Measurements from ENCODE around the gene MADCAM1.

Gene MADCAM1

DNA sequence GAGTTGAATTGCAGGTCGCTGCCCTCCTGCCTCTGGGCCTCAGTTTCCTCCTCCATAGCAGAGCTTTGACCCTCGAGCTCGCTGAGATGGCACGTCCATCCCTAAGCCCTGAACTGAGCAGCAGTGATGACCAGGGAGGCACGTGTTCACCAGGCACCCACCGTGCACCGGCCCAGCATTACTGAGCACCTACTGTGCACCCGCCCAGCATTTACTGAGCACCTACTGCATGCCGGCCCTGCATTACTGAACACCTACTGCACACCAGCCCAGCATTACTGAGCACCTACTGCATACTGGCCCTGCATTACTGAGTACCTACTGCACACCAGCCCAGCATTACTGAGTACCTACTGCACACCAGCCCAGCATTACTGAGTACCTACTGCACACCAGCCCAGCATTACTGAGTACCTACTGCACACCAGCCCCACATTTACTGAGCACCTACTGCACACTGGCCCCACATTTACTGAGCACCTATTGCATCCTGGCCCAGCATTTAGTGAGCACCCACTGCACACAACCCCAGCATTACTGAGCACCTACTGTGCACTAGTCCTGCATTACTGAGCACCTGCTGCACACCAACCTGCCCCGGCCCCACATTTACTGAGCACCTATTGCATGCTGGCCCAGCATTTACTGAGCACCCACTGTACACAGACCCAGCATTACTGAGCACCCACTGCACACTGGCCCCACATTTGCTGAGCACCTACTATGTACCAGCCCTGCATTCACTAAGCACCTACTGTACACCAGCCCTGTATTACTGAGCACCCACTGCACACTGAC, 17.3 kb downstream of the MADCAM1 start:
- no peak overlapping the region for H2AK5ac ChIP-seq (ENCODE audit: low read length, severe bottlenecking)
- H2BK120ac ChIP-seq (ENCODE audit: low read depth, low read length), result no peak overlapping the region
- H4K8ac ChIP-seq (ENCODE audit: low read length), result no peak overlapping the region
- no peak overlapping the region for H3K9ac ChIP-seq (ENCODE audit: low read length)
- no peak overlapping the region for H2BK12ac ChIP-seq (ENCODE audit: low read length in 2 of 2)
- WGBS, result 92% methylated on average over 10 of the region's 10 CpGs
- peak overlapping the region; percentile 46 for H4K91ac ChIP-seq (ENCODE audit: low read length)
- no peak overlapping the region for H3K27ac ChIP-seq (ENCODE audit: low read length, poor library complexity, severe bottlenecking)
- H2AFZ ChIP-seq (ENCODE audit: low read depth, low read length), result no peak overlapping the region
- peaks cover 14 to 37% of the 10 kb centered on the region in 2 experiments for H3K36me3 ChIP-seq (ENCODE audit: control insufficient read depth in 1 of 2, insufficient read depth in 2 of 2, low read depth in 1 of 2, low read length in 2 of 2)
- no peak overlapping the region for H3K14ac ChIP-seq (ENCODE audit: low read length in 2 of 2)
- no peak overlapping the region for H3K4me3 ChIP-seq (ENCODE audit: insufficient read depth in 1 of 2, low read depth in 1 of 2, low read length in 2 of 2)
- no peak for DNase-seq
- H3K9me3 ChIP-seq (ENCODE audit: control insufficient read depth, low read length), result no peaks in the 10 kb centered on the region
- H3K4me2 ChIP-seq (ENCODE audit: low read length, poor library complexity, severe bottlenecking), result no peak overlapping the region
- H3K4me1 ChIP-seq (ENCODE audit: control insufficient read depth, insufficient read depth, low read depth, low read length), result peaks cover 37% of the 10 kb centered on the region
- no peak overlapping the region for H3K4ac ChIP-seq (ENCODE audit: low read depth in 1 of 2, low read length in 2 of 2)
- no peak overlapping the region for H3K18ac ChIP-seq (ENCODE audit: low read depth in 1 of 2, low read length in 2 of 2)
- H2BK15ac ChIP-seq (ENCODE audit: low read depth, poor library complexity, severe bottlenecking), result no peak overlapping the region
- no peaks in the 10 kb centered on the region for H3K27me3 ChIP-seq (ENCODE audit: control insufficient read depth in 1 of 2, insufficient read depth in 1 of 2, low read length in 2 of 2)
- no peak overlapping the region for H2BK5ac ChIP-seq (ENCODE audit: low read depth, low read length, poor library complexity, severe bottlenecking)
- peaks cover 22% of the 10 kb centered on the region for H3K79me1 ChIP-seq (replicated peaks; ENCODE audit: low read length, poor library complexity, severe bottlenecking)
- H3K23ac ChIP-seq (ENCODE audit: low read length in 2 of 2), result no peak overlapping the region

DNA sequence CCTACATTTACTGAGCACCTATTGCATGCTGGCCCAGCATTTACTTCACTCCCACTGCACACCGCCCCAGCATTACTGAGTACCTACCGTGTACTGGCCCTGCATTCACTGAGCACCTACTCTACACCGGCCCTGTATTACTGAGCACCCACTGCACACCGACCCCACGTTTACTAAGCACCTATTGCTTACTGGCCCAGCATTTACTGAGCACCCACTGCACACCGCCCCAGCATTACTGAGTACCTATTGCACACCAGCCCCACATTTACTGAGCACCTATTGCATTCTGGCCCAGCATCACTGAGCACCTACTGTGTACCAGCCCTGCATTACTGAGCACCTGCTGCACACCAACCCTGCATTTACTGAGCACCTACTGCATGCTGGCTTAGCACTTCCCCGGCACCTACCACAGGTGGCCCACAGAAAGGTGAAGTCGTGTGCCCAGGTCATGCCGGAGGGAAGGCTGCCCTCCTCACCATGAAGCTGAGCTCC, 17.9 kb downstream of the MADCAM1 start:
- no peak overlapping the region for H2AFZ ChIP-seq (ENCODE audit: low read depth, low read length)
- H3K14ac ChIP-seq (ENCODE audit: low read length in 2 of 2), result peak overlapping the region in 1 of 2 experiments; percentile 32
- H3K23ac ChIP-seq (ENCODE audit: low read length in 2 of 2), result no peak overlapping the region
- DNase-seq, result no peak
- no peak overlapping the region for H4K91ac ChIP-seq (ENCODE audit: low read length)
- H2BK12ac ChIP-seq (ENCODE audit: low read length in 2 of 2), result no peak overlapping the region
- no peak overlapping the region for H2BK15ac ChIP-seq (ENCODE audit: low read depth, poor library complexity, severe bottlenecking)
- H3K36me3 ChIP-seq (ENCODE audit: control insufficient read depth in 1 of 2, insufficient read depth in 2 of 2, low read depth in 1 of 2, low read length in 2 of 2), result peaks cover 14 to 44% of the 10 kb centered on the region in 2 experiments
- H3K4ac ChIP-seq (ENCODE audit: low read depth in 1 of 2, low read length in 2 of 2), result no peak overlapping the region
- H3K4me1 ChIP-seq (ENCODE audit: control insufficient read depth, insufficient read depth, low read depth, low read length), result peaks cover 38% of the 10 kb centered on the region
- H3K9me3 ChIP-seq (ENCODE audit: control insufficient read depth, low read length), result no peaks in the 10 kb centered on the region
- H2BK120ac ChIP-seq (ENCODE audit: low read depth, low read length), result no peak overlapping the region
- H3K4me2 ChIP-seq (ENCODE audit: low read length, poor library complexity, severe bottlenecking), result no peak overlapping the region
- no peaks in the 10 kb centered on the region for H3K27me3 ChIP-seq (ENCODE audit: control insufficient read depth in 1 of 2, insufficient read depth in 1 of 2, low read length in 2 of 2)
- H3K79me1 ChIP-seq (replicated peaks; ENCODE audit: low read length, poor library complexity, severe bottlenecking), result peaks cover 19% of the 10 kb centered on the region
- H2AK5ac ChIP-seq (ENCODE audit: low read length, severe bottlenecking), result no peak overlapping the region
- no peak overlapping the region for H3K9ac ChIP-seq (ENCODE audit: low read length)
- WGBS, result 97% methylated on average over 9 of the region's 9 CpGs
- H4K8ac ChIP-seq (ENCODE audit: low read length), result no peak overlapping the region
- H2BK5ac ChIP-seq (ENCODE audit: low read depth, low read length, poor library complexity, severe bottlenecking), result no peak overlapping the region
- no peak overlapping the region for H3K4me3 ChIP-seq (ENCODE audit: insufficient read depth in 1 of 2, low read depth in 1 of 2, low read length in 2 of 2)
- H3K27ac ChIP-seq (ENCODE audit: low read length, poor library complexity, severe bottlenecking), result no peak overlapping the region
- H3K18ac ChIP-seq (ENCODE audit: low read depth in 1 of 2, low read length in 2 of 2), result no peak overlapping the region

DNA sequence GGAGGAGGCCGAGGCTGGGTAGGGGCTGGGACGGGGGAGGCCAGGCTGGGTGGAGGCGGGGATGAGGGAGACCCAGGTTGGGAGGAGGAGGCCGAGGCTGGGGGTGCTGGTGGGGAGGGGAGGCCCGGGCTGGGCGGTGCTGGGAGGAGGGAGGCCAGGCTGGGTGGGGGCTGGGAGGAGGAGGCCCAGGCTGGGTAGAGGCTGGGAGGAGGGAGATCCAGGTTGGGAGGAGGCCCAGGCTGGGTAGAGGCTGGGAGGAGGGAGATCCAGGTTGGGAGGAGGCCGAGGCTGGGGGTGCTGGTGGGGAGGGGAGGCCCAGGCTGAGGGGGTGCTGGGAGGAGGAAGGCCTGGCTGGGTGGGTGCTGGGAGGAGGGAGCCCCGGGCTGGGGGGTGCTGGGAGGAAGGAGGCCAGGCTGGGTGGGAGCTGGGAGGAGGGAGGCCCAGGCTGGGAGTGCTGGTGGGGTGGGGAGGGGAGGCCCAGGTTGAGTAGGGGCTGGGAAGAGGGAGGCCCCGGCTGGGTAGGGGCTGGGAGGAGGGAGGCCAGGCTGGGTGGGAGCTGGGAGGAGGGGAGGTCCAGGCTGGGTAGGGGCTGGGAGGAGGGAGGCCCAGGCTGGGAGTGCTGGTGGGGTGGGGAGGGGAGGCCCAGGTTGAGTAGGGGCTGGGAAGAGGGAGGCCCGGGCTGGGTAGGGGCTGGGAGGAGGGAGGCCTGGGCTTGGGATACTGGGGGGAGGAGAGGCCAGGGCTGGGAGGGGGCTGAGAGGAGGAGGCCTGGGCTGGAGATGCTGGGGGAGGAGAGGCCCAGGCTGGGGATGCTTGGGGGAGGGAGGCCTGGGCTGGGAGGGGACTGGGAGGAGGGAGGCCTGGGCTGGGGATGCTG, 21.7 kb downstream of the MADCAM1 start:
- H3K18ac ChIP-seq (ENCODE audit: low read depth in 1 of 2, low read length in 2 of 2), result peak overlapping the region; percentile 79 to 95
- 51% methylated on average over 10 of the region's 10 CpGs for WGBS

More for the DNA sequence above, 21.7 kb downstream of the MADCAM1 start:
- H2BK5ac ChIP-seq (ENCODE audit: low read depth, low read length, poor library complexity, severe bottlenecking), result peak overlapping the region; percentile 80
- H3K23ac ChIP-seq (ENCODE audit: low read length in 2 of 2), result no peak overlapping the region
- no peaks in the 10 kb centered on the region for H3K27me3 ChIP-seq (ENCODE audit: control insufficient read depth in 1 of 2, insufficient read depth in 1 of 2, low read length in 2 of 2)
- H2AK5ac ChIP-seq (ENCODE audit: low read length, severe bottlenecking), result no peak overlapping the region
- H2BK120ac ChIP-seq (ENCODE audit: low read depth, low read length), result peak overlapping the region; percentile 98
- peak overlapping the region; percentile 98 for H4K91ac ChIP-seq (ENCODE audit: low read length)
- H2AFZ ChIP-seq (ENCODE audit: low read depth, low read length), result no peak overlapping the region
- H3K27ac ChIP-seq (ENCODE audit: low read length, poor library complexity, severe bottlenecking), result no peak overlapping the region
- H3K4me2 ChIP-seq (ENCODE audit: low read length, poor library complexity, severe bottlenecking), result no peak overlapping the region
- H3K4me3 ChIP-seq (ENCODE audit: insufficient read depth in 1 of 2, low read depth in 1 of 2, low read length in 2 of 2), result no peak overlapping the region
- H3K4ac ChIP-seq (ENCODE audit: low read depth in 1 of 2, low read length in 2 of 2), result peak overlapping the region; percentile 58 to 81
- H3K4me1 ChIP-seq (ENCODE audit: control insufficient read depth, insufficient read depth, low read depth, low read length), result peaks cover 24% of the 10 kb centered on the region
- peak; percentile 92 for DNase-seq
- peak overlapping the region; percentile 89 for H2BK15ac ChIP-seq (ENCODE audit: low read depth, poor library complexity, severe bottlenecking)
- peak overlapping the region in 1 of 2 experiments; percentile 86 for H2BK12ac ChIP-seq (ENCODE audit: low read length in 2 of 2)
- H3K79me1 ChIP-seq (replicated peaks; ENCODE audit: low read length, poor library complexity, severe bottlenecking), result peaks cover 14% of the 10 kb centered on the region
- no peak overlapping the region for H3K14ac ChIP-seq (ENCODE audit: low read length in 2 of 2)
- peaks cover 15 to 52% of the 10 kb centered on the region in 2 experiments for H3K36me3 ChIP-seq (ENCODE audit: control insufficient read depth in 1 of 2, insufficient read depth in 2 of 2, low read depth in 1 of 2, low read length in 2 of 2)
- H3K9me3 ChIP-seq (ENCODE audit: control insufficient read depth, low read length), result no peaks in the 10 kb centered on the region
- peak overlapping the region; percentile 82 for H4K8ac ChIP-seq (ENCODE audit: low read length)
- no peak overlapping the region for H3K9ac ChIP-seq (ENCODE audit: low read length)
